T-helper 2 cell treated with Interferon-gamma antibody and Interleukin-4, amounts not matched to agents 100 ng/mL and 5 ng/mL, for 36 hours (primary cell): ENCODE data around the gene NXF2B. TPM values are rescaled to one million over a fixed set of nuclear protein-coding genes. Genes with fewer than 3 reads are reported as not detected.
"Not testable (repeated sequence)": the region's sequence is repeated elsewhere in the genome, so short reads cannot be mapped to it uniquely, and the experiment has no call there.

Experiments
- intact Hi-C: fragments of 100-400 bp; cut with micrococcal nuclease; formaldehyde crosslinking; loops from one replicate; pipeline ENCODE4 v1.15.1; 2023
- total RNA-seq: library from RNA; stranded (reverse); gene quantifications from 2 replicates; pipeline ENCODE4 v1.2.3, GENCODE V29; 2022

The NXF2B gene
- not detected in 2 replicates for total RNA-seq

GRCh38 chrX:102439908-102440307 lies at the start of gene NXF2B:
Gene NXF2B, minus strand, starts transcription at chrX:102440008. Its CDS starts 59,972 bp downstream, at chrX:102380036.
- intact Hi-C loops = not testable (repeated sequence)

- intact Hi-C loops = not testable (repeated sequence)
Observed at GRCh38 chrX:102478765-102479164, 39.0 kb upstream of the NXF2B start.

GRCh38 chrX:102471762-102472220 lies 32.0 kb upstream of the NXF2B start, which contains the start of gene TCP11X2:
Gene TCP11X2, minus strand, starts transcription at chrX:102471812.
- intact Hi-C loops = not testable (repeated sequence)

GRCh38 chrX:102470215-102470614 lies 30.4 kb upstream of the NXF2B start:
- intact Hi-C loops = not testable (repeated sequence)

GRCh38 chrX:102458615-102459014 lies 18.8 kb upstream of the NXF2B start:
- intact Hi-C loops = not testable (repeated sequence)

- intact Hi-C loops = not testable (repeated sequence)
Observed at GRCh38 chrX:102414493-102414892, 25.3 kb downstream of the NXF2B start.

- intact Hi-C loops = no loop called here
Observed at GRCh38 chrX:102345916-102346315, 93.9 kb downstream of the NXF2B start.

- intact Hi-C loops = no loop called here
Observed at GRCh38 chrX:102341867-102342266, 97.9 kb downstream of the NXF2B start.

GRCh38 chrX:102339312-102340298 lies 100.2 kb downstream of the NXF2B start:
- intact Hi-C loops = no loop called here

GRCh38 chrX:102338162-102338561 lies 101.6 kb downstream of the NXF2B start:
- intact Hi-C loops = no loop called here

Other genes with a start within 250 kb of the NXF2B start
- gene TCP11X1, start 224.7 kb downstream of the NXF2B start, total RNA-seq = not detected in 2 replicates
- gene NXF2, start 192.8 kb downstream of the NXF2B start, total RNA-seq = not detected in 2 replicates
- gene TCP11X2, start 31.8 kb upstream of the NXF2B start, total RNA-seq = not detected in 2 replicates
- gene TMSB15A, start 76.7 kb upstream of the NXF2B start, total RNA-seq = 0.39 and 0.50 TPM in 2 replicates
- gene ARMCX5, start 159.5 kb upstream of the NXF2B start, total RNA-seq = 7.5 TPM in 2 replicates
- gene GPRASP1, start 211.5 kb upstream of the NXF2B start, total RNA-seq = 0.48 and 0.70 TPM in 2 replicates